Smooth muscle cell (in vitro differentiated cells): ENCODE data around the gene GTF2E1. TPM values are rescaled to one million over a fixed set of nuclear protein-coding genes. Genes with fewer than 3 reads are reported as not detected.
"Not testable (repeated sequence)": the region's sequence is repeated elsewhere in the genome, so short reads cannot be mapped to it uniquely, and the experiment has no call there.

Source experiments
- DNase-seq: peaks from one replicate; lab custom pipeline; 2025; ENCODE audit not compliant: unreplicated experiment; lab: John Stamatoyannopoulos, UW
- H2AFZ ChIP-seq: fragments of 200-600 bp; sonication (generic); 2 replicates; pipeline ENCODE4 v1.6.0; 2016; ENCODE audit warnings: antibody characterized with exemption, low read depth, mild to moderate bottlenecking
- H3F3A ChIP-seq: fragments of 200-600 bp; sonication (generic); 2 replicates; pipeline ENCODE4 v1.6.0; 2017; ENCODE audit warnings: antibody characterized with exemption, low read depth
- H3K27ac ChIP-seq: fragments of 200-600 bp; sonication (generic); 2 replicates; pipeline ENCODE4 v1.5.1; 2016; ENCODE audit warnings: low read depth, mild to moderate bottlenecking
- H3K27me3 ChIP-seq: fragments of 200-600 bp; sonication (generic); 2 replicates; pipeline ENCODE4 v1.6.1; 2016; ENCODE audit warnings: low read depth, mild to moderate bottlenecking
- H3K36me3 ChIP-seq: fragments of 200-600 bp; sonication (generic); 2 replicates; pipeline ENCODE4 v1.5.1; 2016; ENCODE audit warnings: low read depth
- H3K4me1 ChIP-seq: fragments of 200-600 bp; sonication (generic); 2 replicates; pipeline ENCODE4 v1.5.1; 2016; ENCODE audit warnings: low read depth
- H3K4me2 ChIP-seq: fragments of 200-600 bp; sonication (generic); 2 replicates; pipeline ENCODE4 v1.6.0; 2016; ENCODE audit warnings: mild to moderate bottlenecking
- H3K4me3 ChIP-seq: fragments of 200-600 bp; sonication (generic); 2 replicates; pipeline ENCODE4 v1.5.1; 2016; ENCODE audit warnings: mild to moderate bottlenecking
- H3K79me2 ChIP-seq: fragments of 200-600 bp; sonication (generic); 2 replicates; pipeline ENCODE4 v1.6.0; 2016; ENCODE audit warnings: low read depth, mild to moderate bottlenecking
- H3K9ac ChIP-seq: fragments of 200-600 bp; sonication (generic); 2 replicates; pipeline ENCODE4 v1.6.0; 2016; ENCODE audit warnings: low read depth
- H3K9me3 ChIP-seq: fragments of 200-600 bp; sonication (generic); replicated peaks from 2 replicates; pipeline ENCODE4 v1.5.1; 2016; ENCODE audit warnings: low read depth
- H4K20me1 ChIP-seq: fragments of 200-600 bp; sonication (generic); 2 replicates; pipeline ENCODE4 v1.6.0; 2016; ENCODE audit warnings: low read depth
- WGBS: methylation state at CpG from one replicate; pipeline ENCODE4 v1.1.7; 2016; ENCODE audit warnings: low lambda C conversion rate; 5-methylcytosine and 5-hydroxymethylcytosine counted together
- polyA plus RNA-seq: library from polyadenylated mRNA; unstranded; fragments of >200 nt; fragmentation: Nextera tagmentation; extraction: Ambion mirVana; gene quantifications from 2 replicates; pipeline ENCODE4 v1.2.1, GENCODE V29; 2016
- total RNA-seq: library from RNA; depleted of rRNA; stranded (reverse); fragments of >200 nt; gene quantifications from 2 replicates; pipeline ENCODE4 v1.2.3, GENCODE V29; 2014
- TF ChIP-seq, protein P1 (sequence below): fragments of 200-600 bp; sonication (generic); IDR thresholded peaks from 2 replicates; pipeline ENCODE4 v1.5.1; 2017; ENCODE audit warnings: borderline replicate concordance, mild to moderate bottlenecking, antibody characterized with exemption; ENCODE audit not compliant: insufficient read depth, poor library complexity, severe bottlenecking

GTF2E1 gene
- total and polyA plus RNA-seq, 2 experiments from 2014 or later, result 17.0 to 17.6 TPM

DNA sequence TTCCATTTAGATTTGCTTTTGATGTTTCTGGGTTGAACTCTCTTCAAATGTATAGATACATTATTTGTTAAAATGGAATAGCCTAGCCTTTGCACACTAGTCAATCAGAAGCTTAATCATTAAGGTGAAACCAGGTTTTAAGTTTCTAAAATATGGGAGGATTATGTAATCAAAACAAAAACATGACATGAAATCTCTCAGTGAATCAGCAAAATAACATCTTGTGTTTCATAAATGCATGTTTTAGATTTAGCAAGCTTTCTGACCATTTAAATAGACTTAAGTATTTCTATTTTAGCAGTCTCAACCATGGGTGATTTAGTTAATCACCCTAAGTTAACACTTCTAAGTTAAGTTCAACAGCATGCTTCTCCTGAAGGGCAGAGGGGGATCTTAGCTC, 11.3 kb downstream of the GTF2E1 start:
- no peaks in the 10 kb centered on the region for H3K27me3 ChIP-seq
- no peaks in the 10 kb centered on the region for H3K9me3 ChIP-seq
- H4K20me1 ChIP-seq, result no peaks in the 10 kb centered on the region
- H3K79me2 ChIP-seq, result peaks cover 80% of the 10 kb centered on the region
- TF ChIP-seq, protein P1, sequence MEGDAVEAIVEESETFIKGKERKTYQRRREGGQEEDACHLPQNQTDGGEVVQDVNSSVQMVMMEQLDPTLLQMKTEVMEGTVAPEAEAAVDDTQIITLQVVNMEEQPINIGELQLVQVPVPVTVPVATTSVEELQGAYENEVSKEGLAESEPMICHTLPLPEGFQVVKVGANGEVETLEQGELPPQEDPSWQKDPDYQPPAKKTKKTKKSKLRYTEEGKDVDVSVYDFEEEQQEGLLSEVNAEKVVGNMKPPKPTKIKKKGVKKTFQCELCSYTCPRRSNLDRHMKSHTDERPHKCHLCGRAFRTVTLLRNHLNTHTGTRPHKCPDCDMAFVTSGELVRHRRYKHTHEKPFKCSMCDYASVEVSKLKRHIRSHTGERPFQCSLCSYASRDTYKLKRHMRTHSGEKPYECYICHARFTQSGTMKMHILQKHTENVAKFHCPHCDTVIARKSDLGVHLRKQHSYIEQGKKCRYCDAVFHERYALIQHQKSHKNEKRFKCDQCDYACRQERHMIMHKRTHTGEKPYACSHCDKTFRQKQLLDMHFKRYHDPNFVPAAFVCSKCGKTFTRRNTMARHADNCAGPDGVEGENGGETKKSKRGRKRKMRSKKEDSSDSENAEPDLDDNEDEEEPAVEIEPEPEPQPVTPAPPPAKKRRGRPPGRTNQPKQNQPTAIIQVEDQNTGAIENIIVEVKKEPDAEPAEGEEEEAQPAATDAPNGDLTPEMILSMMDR, result no peak
- no peak overlapping the region for H2AFZ ChIP-seq
- peaks cover 17% of the 10 kb centered on the region for H3K36me3 ChIP-seq
- peak overlapping the region; percentile 28 for H3K4me2 ChIP-seq
- H3K27ac ChIP-seq, result peak overlapping the region; percentile 34
- no peak overlapping the region for H3K9ac ChIP-seq
- no peaks in the 10 kb centered on the region for H3F3A ChIP-seq
- no peak overlapping the region for H3K4me3 ChIP-seq
- DNase-seq, result no peak
- H3K4me1 ChIP-seq, result no peaks in the 10 kb centered on the region

DNA sequence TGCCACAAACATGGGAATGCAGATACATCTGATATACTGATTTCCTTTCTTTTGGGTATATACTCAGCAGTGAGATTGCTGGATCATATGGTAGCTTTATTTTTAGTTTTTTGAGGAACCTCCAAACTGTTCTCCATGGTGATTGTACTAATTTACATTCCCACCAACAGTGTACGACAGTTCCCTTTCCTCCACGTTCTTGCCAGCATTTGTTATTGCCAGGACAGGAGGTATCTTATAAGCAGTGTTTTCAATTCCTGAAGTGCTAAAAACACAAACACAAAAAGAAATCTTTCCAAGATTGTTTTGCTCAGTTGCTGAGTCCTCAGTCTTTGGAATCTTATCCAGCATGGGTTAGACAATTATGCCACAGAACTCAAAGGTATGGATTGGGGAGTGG, 13.5 kb downstream of the GTF2E1 start:
- Histone ChIP-seq H3F3A (no peaks in the 10 kb centered on the region), H3K36me3 (peaks cover 10% of the 10 kb centered on the region), H3K4me1 (no peaks in the 10 kb centered on the region), H3K4me3 (no peak overlapping the region), H3K9me3 (no peaks in the 10 kb centered on the region), H3K9ac (no peak overlapping the region), H3K79me2 (peaks cover 89% of the 10 kb centered on the region), H4K20me1 (no peaks in the 10 kb centered on the region), H3K4me2 (no peak overlapping the region), H3K27me3 (no peaks in the 10 kb centered on the region), H2AFZ (no peak overlapping the region), H3K27ac (no peak overlapping the region)
- 97% methylated on average over 2 of the region's 2 CpGs for WGBS
- no peak for DNase-seq
- TF ChIP-seq, protein P1, result no peak

DNA sequence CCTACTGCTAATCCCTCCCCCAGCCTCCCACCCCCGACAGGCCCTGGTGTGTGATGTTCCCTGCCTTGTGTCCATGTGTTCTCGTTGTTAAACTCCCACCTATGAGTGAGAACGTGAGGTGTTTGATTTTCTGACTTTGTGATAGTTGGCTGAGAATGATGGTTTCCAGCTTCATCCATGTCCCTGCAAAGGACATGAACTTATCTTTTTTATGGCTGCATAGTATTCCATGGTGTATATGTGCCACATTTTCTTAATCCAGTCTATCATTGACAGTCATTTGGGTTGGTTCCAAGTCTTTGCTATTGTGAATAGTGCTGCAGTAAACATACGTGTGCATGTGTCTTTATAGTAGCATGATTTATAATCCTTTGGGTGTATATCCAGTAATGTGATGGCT, 16.0 kb downstream of the GTF2E1 start:
- 75% methylated on average over 4 of the region's 4 CpGs for WGBS
- not testable (repeated sequence) for H3K9me3 ChIP-seq, H3K27ac ChIP-seq, H3K4me2 ChIP-seq, H3K36me3 ChIP-seq, H3K27me3 ChIP-seq, H3K4me1 ChIP-seq, H3F3A ChIP-seq, DNase-seq, H3K4me3 ChIP-seq, H2AFZ ChIP-seq, H4K20me1 ChIP-seq, H3K9ac ChIP-seq
- peaks cover 71% of the 10 kb centered on the region for H3K79me2 ChIP-seq

DNA sequence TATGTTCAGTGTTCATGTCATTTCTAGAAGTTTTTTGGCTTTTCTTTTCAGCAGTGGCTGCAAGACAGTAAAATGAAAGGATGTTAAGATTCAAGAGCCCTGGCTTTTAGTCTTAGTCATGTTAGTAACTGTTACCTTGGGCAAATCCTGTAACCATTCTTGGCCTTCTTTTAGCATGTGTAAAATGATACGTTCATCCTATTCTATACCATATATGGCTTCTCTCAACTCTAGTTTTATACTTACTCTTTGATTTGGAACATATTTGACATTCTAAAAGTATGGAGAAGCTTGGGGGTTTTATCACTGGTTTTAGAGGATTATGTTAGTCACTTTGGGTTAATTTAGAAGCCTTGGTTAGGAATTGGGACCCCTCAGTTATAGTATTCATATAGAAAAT, 20.1 kb downstream of the GTF2E1 start:
- TF ChIP-seq, protein P1, result no peak
- 43% methylated on average over 1 of the region's 1 CpG for WGBS
- Histone ChIP-seq H3K4me1 (peaks cover 42% of the 10 kb centered on the region), H3K9me3 (no peaks in the 10 kb centered on the region), H3K27ac (peak overlapping the region; percentile 69), H3K79me2 (peaks cover 60% of the 10 kb centered on the region), H3F3A (peaks cover 14% of the 10 kb centered on the region), H3K36me3 (no peaks in the 10 kb centered on the region), H3K27me3 (no peaks in the 10 kb centered on the region), H3K4me2 (peak overlapping the region; percentile 69), H3K4me3 (no peak overlapping the region), H3K9ac (no peak overlapping the region), H2AFZ (no peak overlapping the region), H4K20me1 (no peaks in the 10 kb centered on the region)
- no peak for DNase-seq
